B cell (primary cell): ENCODE measurements around the gene ETV6. TPM values are rescaled to one million over a fixed set of nuclear protein-coding genes. Genes with fewer than 3 reads are reported as not detected.

Experiments used
- ATAC-seq: fragments of 200-7000 bp; cut with Tn5 transposase; one replicate; pipeline ENCODE4 v1.10.0; 2021; ENCODE audit warnings: low read depth, mild to moderate bottlenecking, moderate number of reproducible peaks, moderate library complexity
- CTCF ChIA-PET: fragments of 350-600 bp; sonication (Branson Sonifier 250); formaldehyde crosslinking; loops from one replicate; lab custom pipeline; 2021; ENCODE audit warnings: antibody characterized with exemption, inconsistent platforms; lab: Charles Lee
- POLR2A ChIA-PET: fragments of 350-600 bp; sonication (Branson Sonifier 250); formaldehyde crosslinking; loops from one replicate; lab custom pipeline; 2021; ENCODE audit warnings: antibody characterized with exemption; lab: Charles Lee
- DNase-seq: peaks from one replicate; pipeline ENCODE4 v3.0.0; 2013
- H2AFZ ChIP-seq: 2 replicates; pipeline ENCODE4 v1.6.1; 2012; ENCODE audit warnings: mild to moderate bottlenecking, low read depth, low read length; ENCODE audit not compliant: insufficient read depth, poor library complexity, severe bottlenecking
- H3K27ac ChIP-seq, 2 donors: 1 replicate in 1 of 2; 2 replicates in 1 of 2; pipeline ENCODE4 v1.5.1; 2012 to 2013; ENCODE audit warnings: low read length in 2 of 2, mild to moderate bottlenecking in 2 of 2, moderate library complexity in 1 of 2
- H3K27me3 ChIP-seq, 4 experiments: fragments of 200-600 bp in 1 of 4; sonication (generic) in 1 of 4; replicated peaks in 1 of 4; 1 replicate in 2 of 4; 2 replicates in 2 of 4; pipeline versions ENCODE4 v1.6.1 to v1.7.0; 2013 to 2016; ENCODE audit warnings: low read length in 3 of 4, mild to moderate bottlenecking in 2 of 4, mixed read lengths in 1 of 4, moderate library complexity in 1 of 4; ENCODE audit not compliant: insufficient read depth in 4 of 4, control insufficient read depth in 3 of 4; ENCODE audit errors: control extremely low read depth in 1 of 4
- H3K36me3 ChIP-seq, 2 experiments: replicated peaks in 1 of 2; 1 replicate in 1 of 2; 2 replicates in 1 of 2; pipeline versions ENCODE4 v1.6.1 to v1.7.1; 2013; ENCODE audit warnings: low read length in 1 of 2; ENCODE audit not compliant: insufficient read depth in 2 of 2, control insufficient read depth in 1 of 2; ENCODE audit errors: control extremely low read depth in 1 of 2, extremely low read depth in 1 of 2
- H3K4me1 ChIP-seq, 2 donors: fragments of 200-600 bp in 1 of 2; sonication (generic) in 1 of 2; 1 replicate in 1 of 2; 2 replicates in 1 of 2; pipeline versions ENCODE4 v1.5.1 to v1.6.1; 2013 to 2017; ENCODE audit warnings: low read length in 2 of 2; ENCODE audit not compliant: control insufficient read depth in 2 of 2, insufficient read depth in 2 of 2
- H3K4me2 ChIP-seq: replicated peaks from 2 replicates; pipeline ENCODE3; 2012; ENCODE audit warnings: mild to moderate bottlenecking, low read depth, low read length; ENCODE audit not compliant: poor library complexity, severe bottlenecking
- H3K4me3 ChIP-seq, 5 experiments: fragments of 200-600 bp in 1 of 5; sonication (generic) in 1 of 5; 1 replicate in 3 of 5; 2 replicates in 2 of 5; pipeline versions ENCODE4 v1.5.1 to v1.7.0; 2011 to 2016; ENCODE audit warnings: low read length in 4 of 5, mild to moderate bottlenecking in 4 of 5, low read depth in 2 of 5, control low read depth in 1 of 5, moderate library complexity in 1 of 5; ENCODE audit not compliant: insufficient read depth in 1 of 5; ENCODE audit errors: control extremely low read depth in 1 of 5, extremely low read depth in 1 of 5
- H3K79me2 ChIP-seq: fragments of 200-600 bp; sonication (generic); one replicate; pipeline ENCODE4 v1.6.0; 2016; ENCODE audit warnings: low read length; ENCODE audit not compliant: control insufficient read depth, insufficient read depth
- H3K9ac ChIP-seq: fragments of 200-600 bp; sonication (generic); 2 replicates; pipeline ENCODE4 v1.6.1; 2017; ENCODE audit warnings: mild to moderate bottlenecking, low read length, moderate library complexity
- H3K9me3 ChIP-seq, 3 donors: one replicate each; pipeline versions ENCODE4 v1.6.1 to v1.7.1; 2013; ENCODE audit warnings: low read length in 2 of 3; ENCODE audit not compliant: control insufficient read depth in 2 of 3, insufficient read depth in 1 of 3; ENCODE audit errors: control extremely low read depth in 1 of 3
- H4K20me1 ChIP-seq: 2 replicates; pipeline ENCODE4 v1.6.0; 2012; ENCODE audit warnings: mild to moderate bottlenecking, low read length; ENCODE audit not compliant: insufficient read depth, control insufficient read depth, poor library complexity, severe bottlenecking
- H3K27ac Mint-ChIP-seq: one replicate; pipeline ENCODE4 v1.8.0; 2021; ENCODE audit warnings: mixed read lengths
- H3K27me3 Mint-ChIP-seq: one replicate; pipeline ENCODE4 v1.8.0; 2021; ENCODE audit warnings: mixed read lengths
- H3K4me1 Mint-ChIP-seq: one replicate; pipeline ENCODE4 v1.8.0; 2021; ENCODE audit warnings: mixed read lengths
- H3K4me3 Mint-ChIP-seq: one replicate; pipeline ENCODE4 v1.8.0; 2021; ENCODE audit warnings: mixed read lengths
- H3K9me3 Mint-ChIP-seq: one replicate; pipeline ENCODE4 v1.8.0; 2022; ENCODE audit warnings: mixed read lengths; ENCODE audit not compliant: insufficient read depth
- CTCF ChIP-seq: fragments of 200-600 bp; IDR thresholded peaks from one replicate; pipeline ENCODE4 v1.8.0; 2022; ENCODE audit warnings: antibody characterized with exemption, mild to moderate bottlenecking
- EZH2 ChIP-seq: IDR thresholded peaks from 2 replicates; pipeline ENCODE4 v1.6.1; 2012; ENCODE audit warnings: borderline replicate concordance, low read depth, mild to moderate bottlenecking, moderate library complexity, low read length; ENCODE audit not compliant: insufficient read depth, poor library complexity, severe bottlenecking
- WGBS: methylation state at CpG from one replicate; pipeline ENCODE4 v1.1.5; 2013; ENCODE audit warnings: missing lambda C conversion rate; ENCODE audit not compliant: insufficient coverage; 5-methylcytosine and 5-hydroxymethylcytosine counted together
- intact Hi-C: fragments of 100-400 bp; cut with micrococcal nuclease; formaldehyde crosslinking; loops from one replicate; pipeline ENCODE4 v1.10.0; 2022
- polyA plus RNA-seq: library from polyadenylated mRNA; depleted of rRNA; stranded (reverse); fragments of >200 nt; gene quantifications from 2 replicates; pipeline ENCODE4 v1.2.3, GENCODE V29; 2012
- total RNA-seq, 2 donors: library from RNA; stranded (reverse); fragments of 120-200 nt in 1 of 2; gene quantifications; 1 replicate in 1 of 2; 2 replicates in 1 of 2; pipeline versions ENCODE4 v1.2.3 to v1.2.4, GENCODE V29; 2013 to 2022

ETV6 gene
- total and polyA plus RNA-seq, 2 donors (not counting 1 experiment from before 2014, with no cell fraction given): 17.4 to 123 TPM

GRCh38 chr12:11862798-11863197 is 213.3 kb downstream of the ETV6 start:
- H3K4me3 Mint-ChIP-seq: no peak overlapping the region
- Histone ChIP-seq H3K4me1 (no peaks in the 10 kb centered on the region), H3K36me3 (peaks cover 13 to 36% of the 10 kb centered on the region in 2 experiments), H3K79me2 (peaks cover 15% of the 10 kb centered on the region), H2AFZ (no peak overlapping the region), H3K9ac (no peak overlapping the region), H3K4me3 (no peak overlapping the region), H3K27me3 (no peaks in the 10 kb centered on the region), H4K20me1 (no peaks in the 10 kb centered on the region), H3K4me2 (no peak overlapping the region), H3K27ac (no peak overlapping the region), H3K9me3 (peaks cover 0 to 10% (median 5%) of the 10 kb centered on the region in 3 donors)
- DNase-seq (no peak), ATAC-seq (no peak)
- no peaks in the 10 kb centered on the region for H3K27me3 Mint-ChIP-seq
- H3K4me1 Mint-ChIP-seq: peaks cover 5% of the 10 kb centered on the region
- CTCF ChIA-PET: no interaction called here
- WGBS: 100% methylated on average over 2 of the region's 5 CpGs
- TF ChIP-seq EZH2: no peak
- TF ChIP-seq CTCF: no peak
- intact Hi-C loops: no loop called here
- peaks cover 5% of the 10 kb centered on the region for H3K9me3 Mint-ChIP-seq
- no peak overlapping the region for H3K27ac Mint-ChIP-seq
- POLR2A ChIA-PET: no interaction called here

GRCh38 chr12:11863478-11863906 is 214.0 kb downstream of the ETV6 start:
- DNase-seq (no peak), ATAC-seq (no peak)
- intact Hi-C loops: no loop called here
- H3K4me1 ChIP-seq: no peaks in the 10 kb centered on the region
- 86% methylated on average over 5 of the region's 5 CpGs for WGBS
- H2AFZ ChIP-seq: no peak overlapping the region
- CTCF ChIA-PET: interaction anchor here (0.7 kb wide), 1 partner anchor 22 kb away, joined by 4 read pairs; no protein-coding TSS in a partner anchor
- peaks cover 19% of the 10 kb centered on the region for H3K79me2 ChIP-seq
- Mint-ChIP-seq H3K27ac (no peak overlapping the region), H3K4me1 (peaks cover 5% of the 10 kb centered on the region), H3K9me3 (peaks cover 5% of the 10 kb centered on the region), H3K4me3 (no peak overlapping the region), H3K27me3 (no peaks in the 10 kb centered on the region)
- TF ChIP-seq EZH2: no peak
- no peak for TF ChIP-seq CTCF
- H3K9me3 ChIP-seq: peaks cover 0 to 10% (median 5%) of the 10 kb centered on the region in 3 donors
- H3K36me3 ChIP-seq: peaks cover 14 to 36% of the 10 kb centered on the region in 2 experiments
- H3K27me3 ChIP-seq: no peaks in the 10 kb centered on the region
- H3K9ac ChIP-seq: no peak overlapping the region
- H4K20me1 ChIP-seq: no peaks in the 10 kb centered on the region
- POLR2A ChIA-PET: no interaction called here
- H3K4me2 ChIP-seq: no peak overlapping the region
- H3K27ac ChIP-seq: no peak overlapping the region
- H3K4me3 ChIP-seq: no peak overlapping the region
